ENCODE results near the gene COPE. TPM values are rescaled to one million over a fixed set of nuclear protein-coding genes. Genes with fewer than 3 reads are reported as not detected.

COPE gene
- total and polyA plus RNA-seq, 2 experiments from 2014 or later = 322 to 347 TPM

- in situ Hi-C loops (cut with MboI) = no loop called here
- no peak for TF ChIP-seq EZH2 (IDR thresholded peaks at IDR 0.05; ENCODE audit: insufficient read depth, poor library complexity, severe bottlenecking)
- no peak for TF ChIP-seq EZH2phosphoT487 (IDR thresholded peaks at IDR 0.05; ENCODE audit: insufficient read depth, low read depth)
- no peaks in the 10 kb centered on the region for H3K27me3 ChIP-seq (replicated peaks; ENCODE audit: insufficient read depth)
- H3K27ac ChIP-seq = peak overlapping the region; percentile 25; the same call in 1 of the 2 replicates
- no peak overlapping the region for H3K9ac ChIP-seq
- H2AFZ ChIP-seq = no peak overlapping the region
- H3K4me1 ChIP-seq (ENCODE audit: insufficient read depth) = peaks cover 6% of the 10 kb centered on the region; the same call in 1 of the 2 replicates
- peak; percentile 87 for DNase-seq
- peaks cover 8% of the 10 kb centered on the region; the same call in 1 of the 2 replicates for H3F3A ChIP-seq (ENCODE audit: insufficient read depth)
- H3K79me2 ChIP-seq (ENCODE audit: insufficient read depth) = no peaks in the 10 kb centered on the region
- no peaks in the 10 kb centered on the region for H3K9me3 ChIP-seq (ENCODE audit: low read depth)
- H3K36me3 ChIP-seq (ENCODE audit: low read depth) = no peaks in the 10 kb centered on the region
- WGBS, 2 experiments (ENCODE audit: low coverage in 1 of 2, low lambda C conversion rate in 2 of 2, missing lambda C conversion rate in 2 of 2) = 64 to 66% methylated on average over 7 of the region's 7 CpGs
- no peaks in the 10 kb centered on the region for H4K20me1 ChIP-seq (ENCODE audit: insufficient read depth)
- no peaks in the 10 kb centered on the region for H3K9me2 ChIP-seq (ENCODE audit: insufficient read depth)
- H3K4me3 ChIP-seq = no peak overlapping the region
- no peak overlapping the region for H3K4me2 ChIP-seq (ENCODE audit: unreplicated experiment)
Measured at GRCh38 chr19:18951721-18952281, 32.6 kb upstream of the COPE start.

- Histone ChIP-seq H4K20me1 (ENCODE audit: insufficient read depth) (no peaks in the 10 kb centered on the region), H3K9me2 (ENCODE audit: insufficient read depth) (no peaks in the 10 kb centered on the region), H3K79me2 (ENCODE audit: insufficient read depth) (no peaks in the 10 kb centered on the region), H3K4me1 (ENCODE audit: insufficient read depth) (peaks cover 6% of the 10 kb centered on the region; the same call in 1 of the 2 replicates), H3K27ac (no peak overlapping the region), H3K9ac (no peak overlapping the region), H3K4me3 (no peak overlapping the region), H3K36me3 (ENCODE audit: low read depth) (no peaks in the 10 kb centered on the region), H3K27me3 (replicated peaks; ENCODE audit: insufficient read depth) (no peaks in the 10 kb centered on the region), H2AFZ (no peak overlapping the region), H3K4me2 (ENCODE audit: unreplicated experiment) (no peak overlapping the region), H3K9me3 (ENCODE audit: low read depth) (no peaks in the 10 kb centered on the region), H3F3A (ENCODE audit: insufficient read depth) (peaks cover 8% of the 10 kb centered on the region; the same call in 1 of the 2 replicates)
- TF ChIP-seq EZH2phosphoT487 (IDR thresholded peaks at IDR 0.05; ENCODE audit: insufficient read depth, low read depth) (no peak), EZH2 (IDR thresholded peaks at IDR 0.05; ENCODE audit: insufficient read depth, poor library complexity, severe bottlenecking) (no peak)
- DNase-seq = no peak
- 89 to 98% methylated on average over 3 of the region's 3 CpGs for WGBS, 2 experiments (ENCODE audit: low coverage in 1 of 2, low lambda C conversion rate in 2 of 2, missing lambda C conversion rate in 2 of 2)
- in situ Hi-C loops (cut with MboI) = no loop called here
Measured at GRCh38 chr19:18949858-18950257, 30.7 kb upstream of the COPE start.

- Histone ChIP-seq H3K4me1 (ENCODE audit: insufficient read depth) (peaks cover 6% of the 10 kb centered on the region; the same call in 1 of the 2 replicates), H3F3A (ENCODE audit: insufficient read depth) (peaks cover 8% of the 10 kb centered on the region; the same call in 1 of the 2 replicates), H2AFZ (no peak overlapping the region), H4K20me1 (ENCODE audit: insufficient read depth) (no peaks in the 10 kb centered on the region), H3K36me3 (ENCODE audit: low read depth) (no peaks in the 10 kb centered on the region), H3K4me3 (no peak overlapping the region), H3K9me3 (ENCODE audit: low read depth) (no peaks in the 10 kb centered on the region), H3K4me2 (ENCODE audit: unreplicated experiment) (no peak overlapping the region), H3K9me2 (ENCODE audit: insufficient read depth) (no peaks in the 10 kb centered on the region), H3K27me3 (replicated peaks; ENCODE audit: insufficient read depth) (no peaks in the 10 kb centered on the region), H3K9ac (no peak overlapping the region), H3K27ac (no peak overlapping the region), H3K79me2 (ENCODE audit: insufficient read depth) (no peaks in the 10 kb centered on the region)
- in situ Hi-C loops (cut with MboI) = no loop called here
- no peak for TF ChIP-seq EZH2phosphoT487 (IDR thresholded peaks at IDR 0.05; ENCODE audit: insufficient read depth, low read depth)
- no peak for TF ChIP-seq EZH2 (IDR thresholded peaks at IDR 0.05; ENCODE audit: insufficient read depth, poor library complexity, severe bottlenecking)
- no peak for DNase-seq
- WGBS, 2 experiments (ENCODE audit: low coverage in 1 of 2, low lambda C conversion rate in 2 of 2, missing lambda C conversion rate in 2 of 2) = 95 to 96% methylated on average over 5 of the region's 5 CpGs
Measured at GRCh38 chr19:18948976-18949356, 29.8 kb upstream of the COPE start.

GRCh38 chr19:18948075-18948975, 29.1 kb upstream of the COPE start:
- H3K79me2 ChIP-seq (ENCODE audit: insufficient read depth) = no peaks in the 10 kb centered on the region
- H3K9me2 ChIP-seq (ENCODE audit: insufficient read depth) = no peaks in the 10 kb centered on the region
- no peaks in the 10 kb centered on the region for H3K9me3 ChIP-seq (ENCODE audit: low read depth)
- H3K9ac ChIP-seq = no peak overlapping the region
- no peak overlapping the region for H3K27ac ChIP-seq
- DNase-seq = no peak
- in situ Hi-C loops (cut with MboI) = no loop called here
- H3F3A ChIP-seq (ENCODE audit: insufficient read depth) = peaks cover 8% of the 10 kb centered on the region; the same call in 1 of the 2 replicates
- H3K27me3 ChIP-seq (replicated peaks; ENCODE audit: insufficient read depth) = no peaks in the 10 kb centered on the region
- no peaks in the 10 kb centered on the region for H3K36me3 ChIP-seq (ENCODE audit: low read depth)
- WGBS, 2 experiments (ENCODE audit: low coverage in 1 of 2, low lambda C conversion rate in 2 of 2, missing lambda C conversion rate in 2 of 2) = 79 to 82% methylated on average over 15 of the region's 15 CpGs
- H3K4me2 ChIP-seq (ENCODE audit: unreplicated experiment) = no peak overlapping the region
- H3K4me1 ChIP-seq (ENCODE audit: insufficient read depth) = peaks cover 6% of the 10 kb centered on the region; the same call in 1 of the 2 replicates
- no peaks in the 10 kb centered on the region for H4K20me1 ChIP-seq (ENCODE audit: insufficient read depth)
- TF ChIP-seq EZH2phosphoT487 (IDR thresholded peaks at IDR 0.05; ENCODE audit: insufficient read depth, low read depth) (no peak), EZH2 (IDR thresholded peaks at IDR 0.05; ENCODE audit: insufficient read depth, poor library complexity, severe bottlenecking) (no peak)
- H3K4me3 ChIP-seq = no peak overlapping the region
- no peak overlapping the region for H2AFZ ChIP-seq

Data from GM23248 (cell line).